ENCODE data around the gene MAU2. TPM values are rescaled to one million over a fixed set of nuclear protein-coding genes. Genes with fewer than 3 reads are reported as not detected.
A peak's percentile ranks its signal among the peaks of the same experiment; 100 is the strongest.

Gene MAU2
- total and polyA plus RNA-seq, 2 of the 13 experiments (the other 11 are each of a cell fraction or from before 2014, with no cell fraction given) = 16.8 to 33.8 TPM

DNA sequence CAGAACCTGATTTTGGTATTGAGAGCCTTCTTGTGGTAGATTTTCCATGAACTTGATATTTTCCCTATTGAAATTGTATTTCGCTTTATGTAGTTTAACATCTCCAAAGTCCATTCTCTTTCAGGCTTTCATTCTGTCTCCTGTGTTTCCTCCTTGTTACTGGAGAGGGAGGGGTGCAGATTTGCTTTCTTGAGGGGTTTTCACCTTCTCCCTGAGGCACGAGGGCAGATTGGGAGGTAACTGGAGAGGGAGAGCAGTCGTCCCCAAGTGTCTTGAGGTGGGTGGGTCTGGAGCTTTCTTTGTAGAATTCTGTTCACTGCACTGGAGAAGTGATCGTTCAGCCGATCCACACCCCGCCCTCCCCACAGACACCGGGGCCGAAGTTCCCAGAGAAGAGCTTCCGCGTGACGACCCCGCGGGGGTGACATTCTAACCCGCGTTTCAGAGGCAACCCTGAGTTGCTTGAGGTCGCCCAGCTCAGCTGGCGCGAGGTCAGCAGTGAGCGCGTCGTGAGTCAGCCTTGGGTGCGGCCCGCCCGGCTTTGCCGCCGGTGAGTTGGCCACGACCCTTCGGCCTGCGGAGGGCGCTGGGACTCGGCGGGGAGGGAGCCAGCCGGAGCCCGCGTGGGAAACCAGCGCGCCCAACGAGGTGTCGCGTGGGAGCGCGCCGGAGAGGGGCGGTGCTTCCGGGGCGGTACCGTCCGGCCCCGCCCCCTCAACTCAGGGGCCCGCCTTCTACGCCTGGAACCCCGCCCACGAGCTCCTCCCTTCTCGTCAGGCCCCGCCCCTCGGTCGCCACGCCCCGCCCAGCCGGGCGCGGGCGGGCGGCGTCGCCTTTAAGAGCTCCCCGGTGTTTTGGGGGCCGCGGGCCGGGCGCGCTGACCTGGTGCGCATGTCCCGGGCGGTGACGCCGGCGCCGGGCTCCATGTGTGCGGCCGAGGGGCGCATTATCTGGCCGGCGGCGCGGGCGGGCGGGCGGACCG, 84.5 kb downstream of the MAU2 start, which contains the start of gene GATAD2A (continued):
- TF ChIP-seq, protein P1, sequence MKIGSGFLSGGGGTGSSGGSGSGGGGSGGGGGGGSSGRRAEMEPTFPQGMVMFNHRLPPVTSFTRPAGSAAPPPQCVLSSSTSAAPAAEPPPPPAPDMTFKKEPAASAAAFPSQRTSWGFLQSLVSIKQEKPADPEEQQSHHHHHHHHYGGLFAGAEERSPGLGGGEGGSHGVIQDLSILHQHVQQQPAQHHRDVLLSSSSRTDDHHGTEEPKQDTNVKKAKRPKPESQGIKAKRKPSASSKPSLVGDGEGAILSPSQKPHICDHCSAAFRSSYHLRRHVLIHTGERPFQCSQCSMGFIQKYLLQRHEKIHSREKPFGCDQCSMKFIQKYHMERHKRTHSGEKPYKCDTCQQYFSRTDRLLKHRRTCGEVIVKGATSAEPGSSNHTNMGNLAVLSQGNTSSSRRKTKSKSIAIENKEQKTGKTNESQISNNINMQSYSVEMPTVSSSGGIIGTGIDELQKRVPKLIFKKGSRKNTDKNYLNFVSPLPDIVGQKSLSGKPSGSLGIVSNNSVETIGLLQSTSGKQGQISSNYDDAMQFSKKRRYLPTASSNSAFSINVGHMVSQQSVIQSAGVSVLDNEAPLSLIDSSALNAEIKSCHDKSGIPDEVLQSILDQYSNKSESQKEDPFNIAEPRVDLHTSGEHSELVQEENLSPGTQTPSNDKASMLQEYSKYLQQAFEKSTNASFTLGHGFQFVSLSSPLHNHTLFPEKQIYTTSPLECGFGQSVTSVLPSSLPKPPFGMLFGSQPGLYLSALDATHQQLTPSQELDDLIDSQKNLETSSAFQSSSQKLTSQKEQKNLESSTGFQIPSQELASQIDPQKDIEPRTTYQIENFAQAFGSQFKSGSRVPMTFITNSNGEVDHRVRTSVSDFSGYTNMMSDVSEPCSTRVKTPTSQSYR (CRISPR knock-in tag; IDR thresholded peaks at IDR 0.05; ENCODE audit: borderline replicate concordance) = peak; percentile 30; the same call in 1 of the 2 replicates
- TF ChIP-seq TBP (CRISPR knock-in tag; IDR thresholded peaks at IDR 0.05) (no peak), ZNF205 (CRISPR knock-in tag; IDR thresholded peaks at IDR 0.05) (peak; percentile 76; the same call in 1 of the 2 replicates), REPIN1 (CRISPR knock-in tag; IDR thresholded peaks at IDR 0.05; ENCODE audit: borderline replicate concordance, low read depth) (peak; percentile 85), ZNF33A (CRISPR knock-in tag; IDR thresholded peaks at IDR 0.05; ENCODE audit: borderline replicate concordance) (no peak), TSC22D2 (CRISPR knock-in tag; IDR thresholded peaks at IDR 0.05; ENCODE audit: borderline replicate concordance) (0 out of 2 replicates have a peak, but pooled peaks have one; percentile 91), SCMH1 (CRISPR knock-in tag; IDR thresholded peaks at IDR 0.05; ENCODE audit: borderline replicate concordance) (no peak), ZNF24 (IDR thresholded peaks at IDR 0.05) (no peak), ASH2L (IDR thresholded peaks at IDR 0.05; ENCODE audit: insufficient read length, low read depth, low read length) (peak; percentile 74), ZNF546 (CRISPR knock-in tag; conservative IDR thresholded peaks at IDR 0.05) (peak; percentile 87; the same call in 1 of the 2 replicates), EEA1 (CRISPR knock-in tag; IDR thresholded peaks at IDR 0.05; ENCODE audit: borderline replicate concordance) (peak; percentile 71; the same call in 1 of the 2 replicates), ZNF510 (CRISPR knock-in tag; IDR thresholded peaks at IDR 0.05; ENCODE audit: low read depth) (peak; percentile 85), KDM3A (CRISPR knock-in tag; IDR thresholded peaks at IDR 0.05; ENCODE audit: low read depth) (peak; percentile 76; the same call in 1 of the 2 replicates), POLR2G (IDR thresholded peaks at IDR 0.05; ENCODE audit: low read depth, low read length) (peak; percentile 72), GATAD1 (CRISPR knock-in tag; IDR thresholded peaks at IDR 0.05) (peak; percentile 79), PHB2 (IDR thresholded peaks at IDR 0.05; ENCODE audit: partially characterized antibody) (no peak)
- TF ChIP-seq, protein P2, sequence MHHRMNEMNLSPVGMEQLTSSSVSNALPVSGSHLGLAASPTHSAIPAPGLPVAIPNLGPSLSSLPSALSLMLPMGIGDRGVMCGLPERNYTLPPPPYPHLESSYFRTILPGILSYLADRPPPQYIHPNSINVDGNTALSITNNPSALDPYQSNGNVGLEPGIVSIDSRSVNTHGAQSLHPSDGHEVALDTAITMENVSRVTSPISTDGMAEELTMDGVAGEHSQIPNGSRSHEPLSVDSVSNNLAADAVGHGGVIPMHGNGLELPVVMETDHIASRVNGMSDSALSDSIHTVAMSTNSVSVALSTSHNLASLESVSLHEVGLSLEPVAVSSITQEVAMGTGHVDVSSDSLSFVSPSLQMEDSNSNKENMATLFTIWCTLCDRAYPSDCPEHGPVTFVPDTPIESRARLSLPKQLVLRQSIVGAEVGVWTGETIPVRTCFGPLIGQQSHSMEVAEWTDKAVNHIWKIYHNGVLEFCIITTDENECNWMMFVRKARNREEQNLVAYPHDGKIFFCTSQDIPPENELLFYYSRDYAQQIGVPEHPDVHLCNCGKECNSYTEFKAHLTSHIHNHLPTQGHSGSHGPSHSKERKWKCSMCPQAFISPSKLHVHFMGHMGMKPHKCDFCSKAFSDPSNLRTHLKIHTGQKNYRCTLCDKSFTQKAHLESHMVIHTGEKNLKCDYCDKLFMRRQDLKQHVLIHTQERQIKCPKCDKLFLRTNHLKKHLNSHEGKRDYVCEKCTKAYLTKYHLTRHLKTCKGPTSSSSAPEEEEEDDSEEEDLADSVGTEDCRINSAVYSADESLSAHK (CRISPR knock-in tag; IDR thresholded peaks at IDR 0.05; ENCODE audit: borderline replicate concordance) = 0 out of 2 replicates have a peak, but pooled peaks have one; percentile 47

Measured in HepG2 (cell line).